HepG2 (cell line): ENCODE data around the gene SLC17A8. TPM values are rescaled to one million over a fixed set of nuclear protein-coding genes. Genes with fewer than 3 reads are reported as not detected.

Experiments
- AGO1 ChIP-seq: fragments of 200-400 bp; formaldehyde crosslinking; IDR thresholded peaks from 2 replicates; pipeline ENCODE4 v1.6.1; 2017; ENCODE audit warnings: mild to moderate bottlenecking, low read depth, low read length, moderate library complexity; ENCODE audit not compliant: poor library complexity, severe bottlenecking
- BCL6 ChIP-seq: IDR thresholded peaks from 2 replicates; pipeline ENCODE4 v1.6.1; 2016; ENCODE audit warnings: missing genetic modification reagents, missing compliant biosample characterization
- CAMTA2 ChIP-seq: sonication (generic); formaldehyde crosslinking; IDR thresholded peaks from 2 replicates; pipeline ENCODE4 v1.4.0; 2020; ENCODE audit warnings: mild to moderate bottlenecking, missing genetic modification reagents, borderline replicate concordance
- CBX5 ChIP-seq: sonication (generic); formaldehyde crosslinking; IDR thresholded peaks from 2 replicates; pipeline ENCODE4 v1.4.0; 2020; ENCODE audit warnings: missing genetic modification reagents, borderline replicate concordance
- CC2D1A ChIP-seq: sonication (generic); formaldehyde crosslinking; IDR thresholded peaks from 2 replicates; pipeline ENCODE4 v1.8.1; 2023; ENCODE audit warnings: mild to moderate bottlenecking, missing genetic modification reagents
- CREB1 ChIP-seq, 2 experiments: fragments of 450-650 bp in 1 of 2; IDR thresholded peaks; 2 replicates each; pipeline ENCODE4 v1.6.1; 2016 to 2017; ENCODE audit warnings: control low read depth in 1 of 2, mild to moderate bottlenecking in 1 of 2, missing compliant biosample characterization in 1 of 2, missing genetic modification characterization in 1 of 2
- FOXO1 ChIP-seq: sonication (generic); formaldehyde crosslinking; IDR thresholded peaks from 2 replicates; pipeline ENCODE4 v1.4.0; 2020; ENCODE audit warnings: missing genetic modification reagents
- FOXP1 ChIP-seq, 2 experiments: fragments of 450-650 bp in 1 of 2; IDR thresholded peaks; 2 replicates each; pipeline ENCODE4 v1.6.1; 2017 to 2018; ENCODE audit warnings: antibody characterized with exemption in 1 of 2
- HMG20B ChIP-seq: conservative IDR thresholded peaks from 2 replicates; pipeline ENCODE4 v1.6.1; 2016; ENCODE audit warnings: missing genetic modification reagents, missing compliant biosample characterization
- ISX ChIP-seq: sonication (generic); formaldehyde crosslinking; conservative IDR thresholded peaks from 2 replicates; pipeline ENCODE4 v1.5.0; 2020; ENCODE audit warnings: missing genetic modification reagents
- NCOA1 ChIP-seq: sonication (generic); formaldehyde crosslinking; IDR thresholded peaks from 2 replicates; pipeline ENCODE4 v1.9.0; 2021; ENCODE audit warnings: missing genetic modification reagents
- NR2F6 ChIP-seq, 2 experiments: IDR thresholded peaks; 2 replicates each; pipeline ENCODE4 v1.6.1; 2016; ENCODE audit warnings: antibody characterized with exemption in 1 of 2, mild to moderate bottlenecking in 1 of 2
- PRPF4 ChIP-seq: fragments of 200-400 bp; formaldehyde crosslinking; IDR thresholded peaks from 2 replicates; pipeline ENCODE4 v1.6.1; 2016; ENCODE audit warnings: low read length, low read depth; ENCODE audit not compliant: poor library complexity, severe bottlenecking
- SMC3 ChIP-seq: IDR thresholded peaks from 2 replicates; pipeline ENCODE4 v1.6.1; 2011; ENCODE audit warnings: low read length, improper control_type of control experiment
- ZBTB7B ChIP-seq: sonication (generic); formaldehyde crosslinking; IDR thresholded peaks from 2 replicates; pipeline ENCODE4 v1.4.0; 2020; ENCODE audit warnings: missing genetic modification reagents
- ZNF674 ChIP-seq: sonication (generic); formaldehyde crosslinking; IDR thresholded peaks from 2 replicates; pipeline ENCODE4 v1.5.0; 2020; ENCODE audit warnings: low read depth, mild to moderate bottlenecking, missing genetic modification reagents
- polyA plus RNA-seq, 8 experiments: library from polyadenylated mRNA; depleted of rRNA in 3 of 8; stranded (reverse) in 7 of 8; unstranded in 1 of 8; fragments of >200 nt; fragmentation: Illumina TruSeq in 4 of 8; extraction: Trizol in 4 of 8; gene quantifications; 2 replicates each; pipeline versions ENCODE4 v1.2.1 to v1.2.3, GENCODE V29; 2011 to 2016; ENCODE audit warnings: low read depth in 4 of 8, missing spikeins in 1 of 8, mixed read lengths in 1 of 8; ENCODE audit not compliant: insufficient read depth in 1 of 8
- total RNA-seq, 5 experiments: library from RNA; depleted of rRNA; stranded (reverse); fragments of >200 nt; fragmentation: Illumina TruSeq; extraction: Trizol; gene quantifications; 2 replicates each; pipeline ENCODE4 v1.2.3, GENCODE V29; 2016; ENCODE audit warnings: low read depth in 1 of 5
- TF ChIP-seq, protein P1 (sequence below): sonication (generic); formaldehyde crosslinking; IDR thresholded peaks from 2 replicates; pipeline ENCODE4 v1.5.0; 2020; ENCODE audit warnings: missing genetic modification reagents
- TF ChIP-seq, protein P2 (sequence below): sonication (generic); formaldehyde crosslinking; IDR thresholded peaks from 2 replicates; pipeline ENCODE4 v1.4.0; 2020; ENCODE audit warnings: missing genetic modification reagents; ENCODE audit errors: not compliant biosample characterization
- TF ChIP-seq, protein P3 (sequence below): sonication (generic); formaldehyde crosslinking; IDR thresholded peaks from 2 replicates; pipeline ENCODE4 v1.5.1; 2020; ENCODE audit warnings: missing genetic modification reagents, mild to moderate bottlenecking, borderline replicate concordance
- TF ChIP-seq, protein P4 (sequence below): sonication (generic); formaldehyde crosslinking; IDR thresholded peaks from 2 replicates; pipeline ENCODE4 v1.8.0; 2022; ENCODE audit warnings: low read depth, missing genetic modification reagents

SLC17A8 gene
- total and polyA plus RNA-seq, 2 of the 13 experiments (the other 11 are each of a cell fraction or from before 2014, with no cell fraction given) = 0.07 to 0.15 TPM

DNA sequence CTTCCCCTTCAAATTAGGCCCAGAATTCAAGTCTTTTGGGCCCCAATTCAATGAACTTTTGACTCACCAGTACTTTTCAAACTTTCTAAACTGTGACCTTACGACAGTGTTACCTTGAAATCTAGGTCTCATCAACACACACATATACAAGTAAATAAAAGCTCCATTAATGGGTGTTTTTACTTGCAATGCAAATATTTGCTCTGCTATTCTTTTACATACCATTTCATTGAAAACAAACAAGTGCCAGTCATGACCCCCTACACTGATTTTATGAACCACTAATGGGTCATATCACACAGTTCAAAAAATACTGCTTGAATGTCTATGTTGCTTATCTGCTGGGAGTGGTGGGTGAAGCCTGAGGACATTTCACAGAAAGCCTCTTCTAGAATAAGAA lies 107.7 kb downstream of the SLC17A8 start (continued):
- TF ChIP-seq, protein P1, sequence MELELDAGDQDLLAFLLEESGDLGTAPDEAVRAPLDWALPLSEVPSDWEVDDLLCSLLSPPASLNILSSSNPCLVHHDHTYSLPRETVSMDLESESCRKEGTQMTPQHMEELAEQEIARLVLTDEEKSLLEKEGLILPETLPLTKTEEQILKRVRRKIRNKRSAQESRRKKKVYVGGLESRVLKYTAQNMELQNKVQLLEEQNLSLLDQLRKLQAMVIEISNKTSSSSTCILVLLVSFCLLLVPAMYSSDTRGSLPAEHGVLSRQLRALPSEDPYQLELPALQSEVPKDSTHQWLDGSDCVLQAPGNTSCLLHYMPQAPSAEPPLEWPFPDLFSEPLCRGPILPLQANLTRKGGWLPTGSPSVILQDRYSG (CRISPR knock-in tag) = no peak
- TF ChIP-seq, protein P2, sequence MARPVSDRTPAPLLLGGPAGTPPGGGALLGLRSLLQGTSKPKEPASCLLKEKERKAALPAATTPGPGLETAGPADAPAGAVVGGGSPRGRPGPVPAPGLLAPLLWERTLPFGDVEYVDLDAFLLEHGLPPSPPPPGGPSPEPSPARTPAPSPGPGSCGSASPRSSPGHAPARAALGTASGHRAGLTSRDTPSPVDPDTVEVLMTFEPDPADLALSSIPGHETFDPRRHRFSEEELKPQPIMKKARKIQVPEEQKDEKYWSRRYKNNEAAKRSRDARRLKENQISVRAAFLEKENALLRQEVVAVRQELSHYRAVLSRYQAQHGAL = no peak
- TF ChIP-seq CAMTA2 (CRISPR knock-in tag) (no peak), CBX5 (no peak), FOXP1 (IDR thresholded peaks at IDR 0.05) (peak; percentile 69), FOXP1 (CRISPR knock-in tag; IDR thresholded peaks at IDR 0.05) (peak; percentile 95), NR2F6 (IDR thresholded peaks at IDR 0.05) (peak; percentile 76), NR2F6 (CRISPR knock-in tag; IDR thresholded peaks at IDR 0.05) (peak; percentile 79), ISX (CRISPR knock-in tag) (no peak), CC2D1A (CRISPR knock-in tag) (no peak), PRPF4 (no peak), ZNF674 (CRISPR knock-in tag) (no peak), ZBTB7B (CRISPR knock-in tag) (peak; percentile 55; the same call in 1 of the 2 replicates), AGO1 (no peak), CREB1 (IDR thresholded peaks at IDR 0.05) (no peak), CREB1 (CRISPR knock-in tag; IDR thresholded peaks at IDR 0.05) (peak; percentile 66), BCL6 (CRISPR knock-in tag) (peak; percentile 82), HMG20B (CRISPR knock-in tag) (peak; percentile 85), NCOA1 (CRISPR knock-in tag) (no peak), SMC3 (no peak), FOXO1 (CRISPR knock-in tag) (peak; percentile 43; the same call in 1 of the 2 replicates)
- TF ChIP-seq, protein P3, sequence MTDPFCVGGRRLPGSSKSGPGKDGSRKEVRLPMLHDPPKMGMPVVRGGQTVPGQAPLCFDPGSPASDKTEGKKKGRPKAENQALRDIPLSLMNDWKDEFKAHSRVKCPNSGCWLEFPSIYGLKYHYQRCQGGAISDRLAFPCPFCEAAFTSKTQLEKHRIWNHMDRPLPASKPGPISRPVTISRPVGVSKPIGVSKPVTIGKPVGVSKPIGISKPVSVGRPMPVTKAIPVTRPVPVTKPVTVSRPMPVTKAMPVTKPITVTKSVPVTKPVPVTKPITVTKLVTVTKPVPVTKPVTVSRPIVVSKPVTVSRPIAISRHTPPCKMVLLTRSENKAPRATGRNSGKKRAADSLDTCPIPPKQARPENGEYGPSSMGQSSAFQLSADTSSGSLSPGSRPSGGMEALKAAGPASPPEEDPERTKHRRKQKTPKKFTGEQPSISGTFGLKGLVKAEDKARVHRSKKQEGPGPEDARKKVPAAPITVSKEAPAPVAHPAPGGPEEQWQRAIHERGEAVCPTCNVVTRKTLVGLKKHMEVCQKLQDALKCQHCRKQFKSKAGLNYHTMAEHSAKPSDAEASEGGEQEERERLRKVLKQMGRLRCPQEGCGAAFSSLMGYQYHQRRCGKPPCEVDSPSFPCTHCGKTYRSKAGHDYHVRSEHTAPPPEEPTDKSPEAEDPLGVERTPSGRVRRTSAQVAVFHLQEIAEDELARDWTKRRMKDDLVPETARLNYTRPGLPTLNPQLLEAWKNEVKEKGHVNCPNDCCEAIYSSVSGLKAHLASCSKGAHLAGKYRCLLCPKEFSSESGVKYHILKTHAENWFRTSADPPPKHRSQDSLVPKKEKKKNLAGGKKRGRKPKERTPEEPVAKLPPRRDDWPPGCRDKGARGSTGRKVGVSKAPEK (CRISPR knock-in tag) = no peak
- TF ChIP-seq, protein P4, sequence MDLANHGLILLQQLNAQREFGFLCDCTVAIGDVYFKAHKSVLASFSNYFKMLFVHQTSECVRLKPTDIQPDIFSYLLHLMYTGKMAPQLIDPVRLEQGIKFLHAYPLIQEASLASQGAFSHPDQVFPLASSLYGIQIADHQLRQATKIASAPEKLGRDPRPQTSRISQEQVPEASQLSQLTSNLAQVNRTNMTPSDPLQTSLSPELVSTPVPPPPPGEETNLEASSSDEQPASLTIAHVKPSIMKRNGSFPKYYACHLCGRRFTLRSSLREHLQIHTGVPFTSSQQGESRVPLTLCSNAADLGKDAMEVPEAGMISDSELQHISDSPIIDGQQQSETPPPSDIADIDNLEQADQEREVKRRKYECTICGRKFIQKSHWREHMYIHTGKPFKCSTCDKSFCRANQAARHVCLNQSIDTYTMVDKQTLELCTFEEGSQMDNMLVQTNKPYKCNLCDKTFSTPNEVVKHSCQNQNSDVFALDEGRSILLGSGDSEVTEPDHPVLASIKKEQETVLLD (CRISPR knock-in tag) = no peak
